ENCODE measurements around the gene MPRIP.
"Not testable (repeated sequence)": the region's sequence is repeated elsewhere in the genome, so short reads cannot be mapped to it uniquely, and the experiment has no call there.

Gene MPRIP

DNA sequence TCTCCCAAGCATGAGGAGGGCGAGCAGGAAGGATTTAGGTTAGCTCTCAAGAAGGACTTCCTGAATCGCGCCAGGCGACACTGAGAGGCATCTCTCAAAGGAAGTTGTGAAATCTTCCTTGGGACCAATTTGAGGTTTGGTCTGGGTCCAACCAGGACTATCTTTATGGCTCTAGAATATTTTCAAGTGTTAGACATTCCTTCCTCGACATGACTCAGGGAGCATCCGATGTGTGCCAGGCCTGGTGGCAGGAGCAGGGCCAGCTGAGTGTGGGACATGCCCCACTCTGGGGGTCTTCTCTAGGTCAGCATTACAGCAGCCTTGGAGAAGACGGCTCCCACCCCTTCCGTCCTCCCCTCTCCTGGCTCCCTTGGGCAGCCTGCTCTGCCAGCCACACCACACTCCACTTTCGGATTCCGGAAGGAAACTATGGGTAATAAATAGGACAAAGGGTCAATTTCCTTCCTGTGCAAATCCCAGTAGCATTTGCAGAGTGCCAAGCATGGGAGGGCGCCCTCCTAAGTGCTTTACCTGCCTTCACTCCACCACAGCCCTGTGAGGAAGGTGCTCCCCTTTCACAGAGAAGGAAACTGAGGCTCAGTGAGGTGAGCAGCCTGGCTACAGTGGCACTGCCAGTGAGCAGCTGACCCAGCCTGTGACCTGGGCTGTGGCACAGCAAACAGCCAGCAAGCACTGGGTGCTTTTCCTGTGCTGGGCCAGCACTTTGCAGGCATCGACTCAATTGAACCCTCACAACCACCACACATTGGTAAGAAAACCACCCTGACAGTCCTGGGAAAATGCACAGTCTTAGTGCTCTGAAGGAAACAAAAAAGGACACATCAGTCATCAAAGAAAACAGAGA, 31.0 kb upstream of the MPRIP start:
- DNase-seq (ENCODE audit: low spot score) = not testable (repeated sequence)

- DNase-seq (ENCODE audit: low spot score) = not testable (repeated sequence)
Measured at GRCh38 chr17:17013828-17014747, 28.2 kb upstream of the MPRIP start.

DNA sequence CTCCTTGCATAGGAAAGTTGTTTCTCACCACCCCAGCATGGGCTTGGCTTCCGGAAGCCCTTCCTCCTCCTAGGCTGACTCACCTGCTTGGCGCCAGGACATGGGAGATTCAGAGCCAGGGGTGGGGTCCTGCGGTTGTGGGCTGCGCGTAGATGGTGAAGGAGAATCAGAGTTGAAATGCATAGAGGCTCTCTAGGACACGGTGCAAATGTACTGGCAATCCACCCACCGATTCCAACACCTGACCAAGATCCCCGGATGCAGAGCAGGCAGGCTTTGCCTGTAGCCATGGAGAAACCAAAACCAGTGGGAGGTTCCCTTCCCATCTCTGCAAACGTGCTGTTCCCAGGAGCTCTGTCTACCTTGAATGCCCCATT, 27.5 kb upstream of the MPRIP start:
- DNase-seq (ENCODE audit: low spot score) = not testable (repeated sequence)

GRCh38 chr17:17015230-17015629, 27.0 kb upstream of the MPRIP start:
- DNase-seq (ENCODE audit: low spot score) = no peak

GRCh38 chr17:17016199-17017197, 25.8 kb upstream of the MPRIP start:
- not testable (repeated sequence) for DNase-seq (ENCODE audit: low spot score)

DNA sequence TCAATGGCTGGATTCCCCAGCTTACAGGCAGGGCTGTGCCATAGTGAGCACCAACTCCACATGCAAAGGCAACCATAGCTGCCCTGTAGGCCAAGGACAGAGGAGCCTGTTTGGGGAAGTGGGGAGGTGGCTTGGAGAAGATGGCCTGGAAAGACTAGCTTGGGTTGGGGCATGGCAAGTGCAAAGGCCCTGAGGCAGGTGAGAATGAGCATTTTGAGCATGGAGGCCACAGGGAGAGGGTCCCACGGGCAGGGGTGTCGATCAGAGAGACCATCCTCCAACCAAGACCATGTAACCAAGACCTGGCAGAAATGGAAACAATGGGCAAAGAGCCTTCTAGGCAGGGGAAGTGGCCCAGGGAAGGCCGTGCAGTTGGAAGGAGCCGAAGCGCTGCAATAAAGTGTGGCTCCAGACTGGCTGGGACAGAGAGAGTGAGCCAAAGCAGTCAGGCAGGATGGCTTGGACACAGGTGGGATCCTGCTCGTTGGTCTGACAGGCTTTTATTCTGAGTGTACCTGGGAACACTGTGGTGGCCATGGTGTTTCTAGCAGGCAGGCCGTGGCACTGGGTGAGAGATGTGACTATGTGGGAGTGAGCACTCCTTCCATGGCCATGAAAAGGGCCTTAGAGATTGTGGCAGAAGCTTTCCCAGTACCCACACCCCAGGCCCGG, 24.8 kb upstream of the MPRIP start:
- DNase-seq (ENCODE audit: low spot score) = no peak

DNA sequence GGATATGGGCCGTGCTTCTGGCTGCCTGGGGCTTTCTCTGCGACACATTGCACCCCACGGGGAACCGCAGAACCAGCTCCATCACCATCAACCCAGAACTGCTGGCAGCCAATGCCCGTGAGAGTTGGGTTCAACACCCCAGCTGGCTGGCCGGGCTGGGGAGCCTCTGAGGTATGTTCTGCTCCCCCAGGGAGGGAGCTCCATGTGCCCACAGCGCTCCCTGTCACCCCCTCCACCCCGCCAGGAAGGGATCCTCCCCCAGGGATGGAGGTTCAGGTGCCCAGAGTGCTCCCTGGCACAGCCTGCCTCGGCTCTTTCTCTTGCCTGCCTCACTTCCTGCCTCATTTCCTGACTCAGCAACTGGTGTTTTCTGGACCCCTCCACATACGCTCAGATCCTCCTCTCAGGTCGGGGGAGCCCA, 24.2 kb upstream of the MPRIP start:
- DNase-seq (ENCODE audit: low spot score) = no peak

DNA sequence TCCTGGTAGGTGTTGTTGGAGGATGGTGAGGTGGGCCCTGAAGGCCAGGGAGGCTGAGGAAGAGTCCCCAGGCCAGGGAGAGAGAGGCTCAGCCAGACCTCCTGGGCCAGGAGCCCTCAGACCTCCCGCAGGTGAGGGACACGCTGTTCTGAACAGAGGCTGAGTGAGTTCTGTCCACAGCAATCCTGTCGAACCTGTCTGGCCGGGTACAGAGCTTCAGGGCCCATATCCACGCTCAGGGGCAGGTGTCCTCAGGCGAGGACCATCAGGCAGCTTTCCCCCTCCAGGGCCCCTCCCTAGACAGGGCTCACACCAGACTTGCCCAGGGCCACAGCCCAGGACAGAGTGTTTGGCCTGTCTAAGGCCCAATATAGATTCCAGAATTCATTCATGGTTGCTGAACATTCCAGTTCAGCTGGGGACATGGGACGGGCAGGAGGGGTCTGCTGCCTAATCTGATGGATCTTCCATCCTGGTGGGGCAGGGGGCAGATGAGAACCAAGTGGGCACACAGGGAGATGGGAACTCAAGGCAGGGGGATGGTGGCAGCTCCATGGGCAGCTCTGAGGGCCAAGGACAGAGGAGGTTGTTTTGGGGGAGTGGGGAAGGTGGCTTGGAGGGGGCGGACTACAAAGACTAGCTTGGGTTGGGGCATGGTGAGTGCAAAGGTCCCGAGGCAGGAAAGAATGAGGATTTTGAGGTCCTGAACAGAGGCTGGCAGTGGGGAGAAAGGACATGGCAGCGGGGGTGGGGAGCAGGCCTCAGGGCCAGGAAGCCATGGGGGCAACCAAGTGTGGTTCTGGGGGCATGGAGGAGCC, 23.4 kb upstream of the MPRIP start:
- no peak for DNase-seq (ENCODE audit: low spot score)

GRCh38 chr17:17019430-17019762, 22.9 kb upstream of the MPRIP start:
- DNase-seq (ENCODE audit: low spot score) = no peak

DNA sequence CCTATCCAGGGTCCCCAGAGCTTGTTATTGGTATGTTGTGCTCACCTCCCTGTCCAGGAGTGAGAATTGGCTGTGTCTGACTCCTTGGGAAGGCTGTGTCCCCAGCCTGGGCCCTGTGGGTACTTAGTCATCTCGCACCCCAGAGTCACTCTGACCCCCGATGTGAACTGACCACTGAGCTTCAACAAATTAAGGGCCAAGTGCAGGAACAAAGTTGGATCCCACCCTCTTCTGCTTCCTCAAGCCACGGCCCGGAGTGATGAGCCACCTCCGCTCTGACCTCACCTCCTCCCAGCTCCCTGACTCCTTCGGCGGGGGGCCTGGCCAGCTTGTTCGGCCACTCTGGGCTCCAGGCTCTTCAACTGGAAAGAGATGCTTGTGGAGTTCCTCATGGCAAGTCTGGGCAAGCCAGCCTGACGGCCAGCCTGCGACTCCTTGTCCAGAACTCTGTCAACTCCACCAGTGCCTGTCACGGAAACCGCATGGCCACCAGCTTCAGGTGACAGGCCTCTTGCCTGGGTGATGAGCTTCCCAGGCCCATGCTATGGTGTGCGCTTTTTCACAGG, 22.3 kb upstream of the MPRIP start:
- DNase-seq (ENCODE audit: low spot score) = no peak

DNA sequence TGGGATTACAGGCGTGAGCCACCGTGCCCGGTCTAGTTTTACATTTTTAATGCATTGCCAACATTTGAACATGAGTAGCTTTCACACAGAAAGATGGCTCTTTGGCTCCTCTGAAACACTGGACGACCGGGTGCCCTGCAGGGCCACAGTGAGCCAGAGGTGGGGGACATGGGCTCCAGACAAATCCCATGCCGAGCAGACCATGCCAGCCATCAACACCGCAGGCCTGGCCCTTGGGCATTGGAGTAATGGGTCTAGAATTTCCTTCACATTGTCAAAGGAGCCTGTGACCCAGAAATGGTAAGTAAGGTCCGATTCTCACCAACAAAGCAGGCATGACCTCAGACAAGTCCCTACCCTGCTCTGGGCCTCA, 21.4 kb upstream of the MPRIP start:
- DNase-seq (ENCODE audit: low spot score) = no peak

DNA sequence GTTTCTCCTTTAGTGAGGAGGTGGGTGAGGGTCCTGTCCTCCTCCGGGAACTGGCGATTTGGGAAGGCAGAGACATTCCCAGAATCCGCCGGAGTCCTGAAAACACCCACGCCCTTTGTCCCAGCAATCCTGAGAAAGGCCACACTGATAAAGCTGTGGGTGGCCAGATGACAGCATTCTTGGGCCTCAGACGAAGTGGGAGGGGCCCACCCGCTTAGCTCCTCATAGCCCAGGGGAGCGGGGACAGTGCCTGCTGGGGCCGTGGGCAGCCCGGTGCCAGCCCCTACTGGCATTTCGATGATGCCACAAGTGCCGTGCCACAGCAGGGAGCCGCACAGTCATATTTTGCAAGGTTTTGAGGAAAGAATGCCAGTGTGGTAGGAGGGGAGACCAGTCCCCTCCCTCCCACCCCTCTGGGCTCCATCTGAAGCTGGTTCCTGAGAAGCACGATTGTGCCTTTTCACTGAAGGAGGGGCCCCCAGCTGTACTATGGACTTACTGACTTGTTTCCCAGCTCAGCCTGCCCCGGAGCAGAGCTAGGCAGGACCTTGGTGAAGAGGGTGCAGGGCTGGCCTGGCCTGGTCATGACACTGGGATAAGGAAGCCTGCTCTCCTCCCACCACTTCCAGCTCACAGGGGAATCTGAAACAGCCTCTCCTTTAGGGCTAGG, 20.9 kb upstream of the MPRIP start:
- DNase-seq (ENCODE audit: low spot score) = no peak

DNA sequence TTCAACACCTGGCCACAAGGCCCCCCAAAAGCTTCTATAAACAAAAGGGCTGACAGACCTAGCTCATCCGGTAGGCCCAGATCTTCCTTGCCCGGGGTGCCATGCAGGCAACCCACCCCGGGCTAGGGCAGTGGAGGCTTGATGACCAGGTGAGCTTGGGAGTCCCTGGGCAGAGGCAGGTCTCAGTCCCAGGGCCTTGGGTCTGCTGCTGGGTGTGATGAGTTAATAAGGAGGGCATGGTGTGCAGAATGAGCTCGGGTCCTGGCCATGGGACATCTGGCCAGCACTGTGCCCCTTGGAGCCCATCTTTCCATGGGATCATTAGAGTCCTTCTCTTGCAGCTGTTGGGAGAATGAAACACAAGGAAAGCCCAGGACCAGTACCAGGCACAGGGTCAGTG, 20.2 kb upstream of the MPRIP start:
- no peak for DNase-seq (ENCODE audit: low spot score)

DNA sequence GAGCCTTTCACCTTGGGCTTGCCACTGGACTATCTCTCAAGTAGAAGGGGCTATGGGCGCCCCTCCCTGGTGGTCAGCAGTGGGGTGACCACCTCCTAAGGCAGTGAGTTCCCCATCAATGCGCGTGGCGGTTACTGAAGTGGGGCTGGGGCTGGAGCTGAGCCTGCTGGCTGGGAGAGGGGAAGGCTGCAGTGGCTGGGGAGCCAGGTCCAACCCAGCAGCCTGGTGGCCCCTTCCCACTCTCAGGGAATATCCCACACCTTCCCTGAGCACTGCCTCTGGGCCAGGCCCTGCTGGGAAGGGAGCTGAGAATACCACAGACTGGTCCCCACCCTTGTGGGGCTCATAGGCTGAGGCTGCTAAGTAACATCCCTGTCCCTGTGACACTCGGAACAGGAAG, 19.8 kb upstream of the MPRIP start:
- no peak for DNase-seq (ENCODE audit: low spot score)

DNA sequence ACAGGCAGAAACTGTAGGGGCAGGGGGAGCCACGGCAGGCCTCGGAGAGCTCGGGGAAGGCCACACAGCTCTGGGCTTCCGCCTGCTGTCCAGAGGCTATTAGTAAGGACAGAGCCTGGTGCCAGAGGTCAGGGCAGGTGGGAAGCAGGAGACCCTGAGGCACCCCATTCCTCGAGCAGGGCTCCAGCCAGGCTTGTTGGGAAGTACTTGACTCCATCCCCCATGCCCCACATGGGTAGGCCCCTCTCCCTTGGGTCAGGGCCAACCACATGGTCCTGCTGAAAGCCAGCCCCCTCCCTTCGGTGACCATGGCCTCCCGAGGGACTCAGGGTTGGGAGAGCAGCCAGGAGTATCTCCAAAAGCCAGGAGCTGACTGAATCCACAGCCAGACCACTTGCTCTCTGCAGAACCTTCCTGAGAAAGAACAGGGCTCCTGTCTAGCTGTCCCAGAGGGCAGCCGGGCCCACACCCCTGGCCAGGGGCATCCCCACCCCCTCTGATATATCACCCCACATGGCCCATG, 17.4 kb upstream of the MPRIP start:
- DNase-seq (ENCODE audit: low spot score) = no peak

GRCh38 chr17:17025621-17026020, 16.6 kb upstream of the MPRIP start:
- DNase-seq (ENCODE audit: low spot score) = no peak

DNA sequence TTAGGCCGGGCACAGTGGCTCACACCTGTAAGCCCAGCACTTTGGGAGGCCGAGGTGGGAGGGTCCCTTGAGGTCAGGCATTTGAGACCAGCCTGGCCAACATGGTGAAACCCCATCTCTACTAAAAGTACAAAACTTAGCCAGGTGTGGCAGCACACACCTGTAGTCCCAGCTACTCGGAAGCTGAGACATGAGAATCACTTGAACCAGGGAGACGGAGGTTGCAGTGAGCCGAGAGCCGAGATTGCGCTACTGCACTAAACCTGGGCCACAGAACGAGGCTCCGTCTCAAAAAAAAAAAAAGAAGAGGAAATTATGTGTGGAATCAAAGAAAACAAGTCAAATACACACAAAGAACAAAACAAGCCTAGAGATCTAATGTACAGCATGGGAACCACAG, 16.1 kb upstream of the MPRIP start:
- DNase-seq (ENCODE audit: low spot score) = no peak

DNA sequence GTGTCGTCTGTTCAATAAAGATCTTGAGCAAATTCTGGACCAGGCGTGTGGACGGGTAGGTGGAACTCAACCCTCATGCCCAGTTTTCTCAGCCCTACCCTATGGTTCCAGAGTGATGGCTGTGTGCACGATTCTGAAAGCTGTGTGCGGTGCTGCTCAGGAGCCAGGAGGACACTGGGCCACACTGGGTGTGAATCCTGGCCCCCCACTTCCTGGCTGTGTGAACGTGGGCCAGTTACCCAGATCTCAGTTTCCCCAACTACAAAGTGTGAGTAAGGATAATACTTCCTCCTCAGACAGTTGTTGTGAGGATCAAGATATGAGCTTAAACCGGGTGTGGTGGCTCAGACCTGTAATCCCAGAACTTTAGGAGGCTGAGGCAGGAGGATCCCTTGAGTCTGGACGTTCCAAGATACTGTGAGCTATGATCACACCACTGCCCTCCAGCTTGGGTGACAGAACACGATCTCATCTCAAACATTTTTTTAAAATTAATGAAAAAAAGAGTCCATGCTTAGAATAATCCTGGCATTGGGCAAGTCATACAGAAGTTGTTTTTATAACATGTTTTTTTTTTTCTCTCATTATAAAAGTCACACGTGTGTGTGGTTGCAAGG, 14.7 kb upstream of the MPRIP start:
- no peak for DNase-seq (ENCODE audit: low spot score)
